ENCODE data around the gene EGLN1.
A peak's percentile ranks its signal among the peaks of the same experiment; 100 is the strongest.

EGLN1 gene

DNA sequence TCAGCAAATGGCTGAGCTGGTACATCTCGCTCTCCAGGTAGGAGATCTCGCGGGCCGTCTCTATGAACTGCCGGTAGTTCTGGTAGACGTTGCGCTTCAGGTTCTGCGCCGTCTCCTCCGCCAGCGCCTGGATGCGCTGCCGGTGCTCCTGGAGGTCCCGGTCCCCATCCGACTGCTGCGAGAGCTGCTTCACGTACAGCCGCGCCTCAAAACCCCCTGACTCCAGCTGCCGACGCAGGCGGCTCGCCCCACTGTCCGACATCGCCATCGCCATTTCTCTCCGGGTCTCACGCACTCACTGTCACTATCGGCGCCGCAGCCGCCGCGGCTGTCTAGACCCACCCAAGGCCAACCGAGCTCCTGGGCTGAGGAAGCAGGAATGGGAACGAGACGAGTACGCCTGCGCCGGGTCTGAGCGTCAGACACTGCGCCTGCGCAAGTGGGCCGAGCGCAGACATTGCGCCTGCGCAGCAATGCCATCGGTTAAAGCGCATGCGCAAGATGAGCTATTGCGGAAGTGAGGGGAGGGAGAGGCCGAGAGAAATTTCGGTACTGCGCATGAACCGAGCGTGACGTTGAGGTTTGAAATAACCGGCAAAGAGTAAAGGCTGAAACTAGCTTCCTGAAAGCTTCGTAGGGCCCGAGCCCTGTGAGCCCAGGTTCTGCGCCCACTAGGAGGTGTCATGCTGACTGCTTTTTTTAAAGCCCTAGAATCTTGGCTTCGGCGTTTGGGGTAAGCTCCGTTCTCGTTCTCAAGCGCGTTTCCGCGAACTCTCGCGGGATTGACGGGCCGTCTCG lies 84.4 kb downstream of the EGLN1 start, which contains the start of gene EXOC8:
TSS of gene EXOC8 (minus strand) at position 381 of the 798 bp plus-strand sequence. CDS start at position 274, 107 bp downstream.
- Histone ChIP-seq H3K4me3 (peak within 1 kb of the TSS; percentile 93 to 97), H3K27ac (peak within 1 kb of the TSS; percentile 79 to 89), H3K4me1 (peaks cover 5 to 56% (median 41%) of the 10 kb centered on the region in 4 donors), H3K9me3 (no peaks in the 10 kb centered on the region), H3K36me3 (peaks cover 0 to 6% (median 5%) of the 10 kb centered on the region in 3 donors), H3K27me3 (no peaks in the 10 kb centered on the region)
- TF ChIP-seq, protein P1, sequence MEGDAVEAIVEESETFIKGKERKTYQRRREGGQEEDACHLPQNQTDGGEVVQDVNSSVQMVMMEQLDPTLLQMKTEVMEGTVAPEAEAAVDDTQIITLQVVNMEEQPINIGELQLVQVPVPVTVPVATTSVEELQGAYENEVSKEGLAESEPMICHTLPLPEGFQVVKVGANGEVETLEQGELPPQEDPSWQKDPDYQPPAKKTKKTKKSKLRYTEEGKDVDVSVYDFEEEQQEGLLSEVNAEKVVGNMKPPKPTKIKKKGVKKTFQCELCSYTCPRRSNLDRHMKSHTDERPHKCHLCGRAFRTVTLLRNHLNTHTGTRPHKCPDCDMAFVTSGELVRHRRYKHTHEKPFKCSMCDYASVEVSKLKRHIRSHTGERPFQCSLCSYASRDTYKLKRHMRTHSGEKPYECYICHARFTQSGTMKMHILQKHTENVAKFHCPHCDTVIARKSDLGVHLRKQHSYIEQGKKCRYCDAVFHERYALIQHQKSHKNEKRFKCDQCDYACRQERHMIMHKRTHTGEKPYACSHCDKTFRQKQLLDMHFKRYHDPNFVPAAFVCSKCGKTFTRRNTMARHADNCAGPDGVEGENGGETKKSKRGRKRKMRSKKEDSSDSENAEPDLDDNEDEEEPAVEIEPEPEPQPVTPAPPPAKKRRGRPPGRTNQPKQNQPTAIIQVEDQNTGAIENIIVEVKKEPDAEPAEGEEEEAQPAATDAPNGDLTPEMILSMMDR (IDR thresholded peaks at IDR 0.05): no peak
- intact Hi-C loops (cut with DNase I; ENCODE audit: low total_unique reads): loop anchor here (5.0 kb wide), 1 partner anchor 195 kb away; no protein-coding TSS in a partner anchor
- DNase-seq: peak; percentile 92 to 98

DNA sequence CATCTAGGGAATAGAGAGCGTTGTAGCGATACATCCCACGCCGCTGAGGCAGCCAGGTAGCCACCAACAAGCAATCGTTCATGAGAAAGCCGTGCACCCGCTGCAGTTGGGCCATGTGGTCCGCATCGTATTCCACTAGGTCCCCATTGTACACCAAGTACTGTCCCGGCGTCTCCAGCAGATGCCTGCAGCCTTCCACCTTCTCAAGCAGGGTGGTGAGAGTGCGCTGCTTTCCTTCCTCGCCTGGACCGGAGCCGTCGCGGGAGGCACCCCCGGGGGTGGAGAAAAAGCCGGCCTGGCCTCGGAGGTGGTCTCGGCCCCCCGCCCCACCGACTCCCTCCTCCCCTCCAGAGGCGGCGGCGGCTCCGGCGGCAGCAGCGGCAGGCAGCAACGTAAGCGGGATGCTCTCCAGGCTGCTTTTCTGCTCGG lies 85.0 kb downstream of the EGLN1 start:
- Histone ChIP-seq H3K36me3 (peaks cover 0 to 5% (median 3%) of the 10 kb centered on the region in 3 donors), H3K27me3 (no peaks in the 10 kb centered on the region), H3K4me3 (peak overlapping the region; percentile 93 to 97), H3K27ac (peak overlapping the region; percentile 79 to 89), H3K9me3 (no peaks in the 10 kb centered on the region), H3K4me1 (peaks cover 5 to 59% (median 41%) of the 10 kb centered on the region in 4 donors)
- TF ChIP-seq, protein P1 (IDR thresholded peaks at IDR 0.05): no peak
- intact Hi-C loops (cut with DNase I; ENCODE audit: low total_unique reads): loop anchor here (5.0 kb wide), 1 partner anchor 195 kb away; no protein-coding TSS in a partner anchor
- peak in 1 of 2 donors; percentile 68 for DNase-seq

DNA sequence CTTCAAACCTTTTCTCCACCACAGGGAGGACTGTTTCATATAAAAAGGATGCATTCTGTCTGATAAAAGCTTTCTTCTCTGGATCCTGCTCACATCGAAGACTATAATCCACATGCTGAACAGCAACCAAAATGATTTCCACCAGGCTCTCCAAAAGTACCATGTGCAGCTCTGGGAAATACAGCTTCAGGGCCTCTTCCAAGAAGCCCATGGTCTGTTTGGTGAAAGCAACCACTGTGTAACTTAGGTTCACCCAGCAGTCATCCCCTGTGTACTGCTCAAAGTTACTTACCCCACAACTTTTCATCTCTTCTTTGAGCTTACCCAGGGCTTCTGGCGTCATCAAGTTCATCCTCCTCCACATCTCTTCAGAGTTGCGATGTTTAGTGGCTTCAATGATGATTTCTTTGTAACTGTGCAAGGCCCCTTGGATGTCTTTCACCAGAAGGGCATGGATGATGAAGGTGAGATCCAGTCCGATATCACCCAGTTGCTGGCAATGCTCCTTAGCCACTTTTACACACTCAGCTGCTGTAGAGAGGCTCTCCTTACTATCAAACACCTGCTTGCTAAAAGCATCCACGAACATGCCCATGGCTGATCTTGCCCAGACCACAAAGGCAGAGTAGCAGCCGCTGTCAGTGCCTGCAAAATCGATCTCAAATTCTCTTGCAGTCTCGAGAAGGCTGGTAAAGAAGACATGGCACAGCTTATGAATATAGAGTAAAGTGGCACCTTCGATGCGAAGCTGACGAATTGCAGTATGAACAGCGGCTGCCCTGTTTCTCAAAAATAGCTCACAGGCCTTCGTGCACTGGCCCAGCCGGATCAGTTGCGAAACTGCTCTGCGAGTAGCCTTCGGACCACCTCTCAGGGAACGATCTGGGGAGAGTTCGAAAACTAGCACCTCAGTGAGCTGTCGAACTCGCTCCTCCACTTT lies 86.2 kb downstream of the EGLN1 start:
- H3K4me3 ChIP-seq: peak overlapping the region; percentile 93 to 97
- H3K27me3 ChIP-seq: no peaks in the 10 kb centered on the region
- peaks cover 4 to 5% (median 5%) of the 10 kb centered on the region in 3 donors for H3K36me3 ChIP-seq
- H3K4me1 ChIP-seq: peaks cover 5 to 59% (median 41%) of the 10 kb centered on the region in 4 donors
- TF ChIP-seq, protein P1 (IDR thresholded peaks at IDR 0.05): no peak
- no peak for DNase-seq
- intact Hi-C loops (cut with DNase I; ENCODE audit: low total_unique reads): loop anchor here (5.0 kb wide), 1 partner anchor 196 kb away; no protein-coding TSS in a partner anchor
- peak overlapping the region in 1 of 2 donors; percentile 11 for H3K27ac ChIP-seq
- H3K9me3 ChIP-seq: no peaks in the 10 kb centered on the region

DNA sequence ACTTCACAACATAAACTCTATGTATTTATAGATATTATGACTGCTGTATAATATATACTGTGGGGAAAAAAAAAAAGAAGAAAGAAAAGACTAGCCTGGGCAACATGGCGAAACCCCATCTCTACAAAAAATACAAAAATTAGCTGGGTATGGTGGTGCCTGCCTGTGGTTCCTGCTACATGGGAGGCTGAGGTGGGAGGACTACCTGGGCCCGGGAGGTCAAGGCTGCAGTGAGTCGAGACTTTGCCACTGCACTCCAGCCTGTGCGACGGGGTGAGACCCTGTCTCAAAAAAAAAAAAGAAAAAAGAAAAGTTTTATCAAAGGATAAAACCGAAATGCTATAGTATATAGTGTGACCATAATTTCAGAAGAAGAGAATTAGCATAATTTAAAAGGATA lies 87.1 kb downstream of the EGLN1 start:
- Histone ChIP-seq H3K27me3 (no peaks in the 10 kb centered on the region), H3K27ac (no peak overlapping the region), H3K4me1 (peaks cover 5 to 59% (median 38%) of the 10 kb centered on the region in 4 donors), H3K4me3 (peak overlapping the region; percentile 93 to 97), H3K9me3 (no peaks in the 10 kb centered on the region), H3K36me3 (peaks cover 5% of the 10 kb centered on the region in 3 donors)
- no peak for DNase-seq
- intact Hi-C loops (cut with DNase I; ENCODE audit: low total_unique reads): loop anchor here (5.0 kb wide), 1 partner anchor 197 kb away; no protein-coding TSS in a partner anchor
- TF ChIP-seq, protein P1 (IDR thresholded peaks at IDR 0.05): no peak

DNA sequence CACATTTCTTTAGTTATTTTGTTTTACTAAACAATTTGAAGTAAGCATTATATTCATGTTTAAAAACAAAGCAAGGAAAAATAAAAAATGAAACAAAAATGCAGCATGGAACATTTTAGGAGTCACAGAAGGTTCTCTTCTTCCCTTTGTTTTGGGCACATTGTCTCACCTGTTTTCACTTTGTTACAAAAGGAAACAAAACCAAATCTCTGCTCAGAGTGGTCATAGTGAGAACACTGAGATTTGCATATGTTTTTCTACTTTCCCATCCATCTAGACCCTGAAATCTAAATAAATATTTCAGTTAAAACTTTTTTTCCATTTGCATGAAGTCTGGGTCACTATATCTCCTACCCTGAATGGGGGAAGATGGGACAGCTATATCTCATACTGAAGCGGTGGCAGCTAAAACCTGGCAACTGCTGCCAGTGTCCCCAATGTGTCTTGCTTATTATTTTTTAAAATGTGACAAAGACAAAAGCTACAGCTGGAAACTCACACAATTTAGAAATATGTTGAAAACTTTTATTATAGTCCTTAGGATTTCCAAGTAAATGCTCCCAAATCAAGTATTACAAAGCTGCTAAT lies 87.9 kb downstream of the EGLN1 start:
- H3K36me3 ChIP-seq: peaks cover 5% of the 10 kb centered on the region in 3 donors
- no peaks in the 10 kb centered on the region for H3K9me3 ChIP-seq
- TF ChIP-seq, protein P1 (IDR thresholded peaks at IDR 0.05): no peak
- H3K27me3 ChIP-seq: no peaks in the 10 kb centered on the region
- peak overlapping the region; percentile 93 to 97 for H3K4me3 ChIP-seq
- H3K27ac ChIP-seq: no peak overlapping the region
- H3K4me1 ChIP-seq: peaks cover 5 to 51% (median 31%) of the 10 kb centered on the region in 4 donors
- DNase-seq: no peak
- intact Hi-C loops (cut with DNase I; ENCODE audit: low total_unique reads): no loop called here

Data from tibial artery (tissue), 4 donors.